Breast epithelium (tissue), 3 donors: ENCODE measurements around the gene SERGEF.

Experiments used
- CTCF ChIP-seq, 3 donors: fragments of 450-650 bp; IDR thresholded peaks; one replicate each; pipeline ENCODE4 v1.5.1; 2016 to 2017; ENCODE audit warnings: antibody characterized with exemption in 3 of 3, mild to moderate bottlenecking in 3 of 3, moderate library complexity in 3 of 3
- POLR2A ChIP-seq: fragments of 450-650 bp; IDR thresholded peaks from one replicate; pipeline ENCODE4 v1.6.1; 2016; ENCODE audit warnings: antibody characterized with exemption, mild to moderate bottlenecking, moderate library complexity

DNA sequence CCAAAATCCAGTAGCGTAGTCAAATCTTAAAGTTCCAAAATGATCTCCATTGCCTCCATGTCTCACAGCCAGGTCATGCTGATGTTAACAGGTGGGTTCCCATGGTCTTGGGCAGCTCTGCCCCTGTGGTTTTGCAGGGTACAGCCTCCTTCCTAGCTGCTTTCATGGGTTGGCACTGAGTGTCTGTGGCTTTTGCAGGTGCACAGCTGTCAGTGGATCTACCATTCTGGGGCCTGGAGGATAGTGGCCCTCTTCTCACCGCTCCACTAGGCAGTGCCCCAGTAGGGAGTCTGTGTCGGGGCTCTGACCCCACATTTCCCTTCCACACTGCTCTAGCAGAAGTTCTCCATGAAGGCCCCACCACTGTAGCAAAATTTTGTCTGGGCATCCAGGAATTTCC, 145.5 kb downstream of the SERGEF start:
- TF ChIP-seq POLR2A (no peak), CTCF (IDR thresholded peaks at IDR 0.05) (no peak)
